Tibial nerve (tissue), 4 donors: ENCODE results near the gene SPSB3. TPM values are rescaled to one million over a fixed set of nuclear protein-coding genes. Genes with fewer than 3 reads are reported as not detected.
"Not testable (repeated sequence)": the region's sequence is repeated elsewhere in the genome, so short reads cannot be mapped to it uniquely, and the experiment has no call there.

Source experiments
- DNase-seq, 2 donors: peaks; one replicate each; pipeline ENCODE4 v3.0.0-alpha.2; 2019; ENCODE audit warnings: low spot score in 2 of 2
- H3K27ac ChIP-seq, 4 donors: fragments of 200-600 bp; sonication (generic) in 3 of 4; one replicate each; pipeline ENCODE4 v1.5.1; 2017 to 2019; ENCODE audit warnings: mild to moderate bottlenecking in 1 of 4
- H3K27me3 ChIP-seq, 2 donors: fragments of 200-600 bp; sonication (generic) in 1 of 2; one replicate each; pipeline versions ENCODE4 v1.5.1 to v1.6.0; 2017 to 2019
- H3K36me3 ChIP-seq, 3 donors: fragments of 200-600 bp; sonication (generic); one replicate each; pipeline ENCODE4 v1.5.1; 2018 to 2019
- H3K4me1 ChIP-seq, 4 donors: fragments of 200-600 bp; sonication (generic) in 3 of 4; one replicate each; pipeline ENCODE4 v1.5.1; 2017 to 2019
- H3K4me3 ChIP-seq, 4 donors: fragments of 200-600 bp; sonication (generic) in 3 of 4; one replicate each; pipeline ENCODE4 v1.5.1; 2017 to 2019; ENCODE audit warnings: mild to moderate bottlenecking in 1 of 4, moderate library complexity in 1 of 4
- H3K9me3 ChIP-seq, 4 donors: fragments of 200-600 bp; sonication (generic) in 3 of 4; one replicate each; pipeline ENCODE4 v1.5.1; 2017 to 2019
- CTCF ChIP-seq, 5 experiments: fragments of 200-600 bp in 3 of 5; fragments of 450-650 bp in 2 of 5; sonication (generic) in 3 of 5; IDR thresholded peaks; one replicate each; pipeline ENCODE4 v1.5.1; 2016 to 2019; ENCODE audit warnings: antibody characterized with exemption in 5 of 5, mild to moderate bottlenecking in 3 of 5, moderate library complexity in 2 of 5
- EP300 ChIP-seq, 2 donors: sonication (generic); formaldehyde crosslinking; IDR thresholded peaks; one replicate each; pipeline ENCODE4 v1.6.1; 2017; ENCODE audit warnings: antibody characterized with exemption in 2 of 2, mild to moderate bottlenecking in 1 of 2
- POLR2A ChIP-seq, 2 donors: fragments of 450-650 bp; IDR thresholded peaks; one replicate each; pipeline ENCODE4 v1.6.1; 2017; ENCODE audit warnings: antibody characterized with exemption in 2 of 2, mild to moderate bottlenecking in 2 of 2, moderate library complexity in 2 of 2
- WGBS, 2 donors: methylation state at CpG; one replicate each; pipeline ENCODE4 v1.1.5; 2018; 5-methylcytosine and 5-hydroxymethylcytosine counted together
- total RNA-seq, 4 donors: library from RNA; depleted of rRNA; stranded (reverse); fragments of >200 nt; gene quantifications; one replicate each; pipeline ENCODE4 v1.1.0, GENCODE V29; 2016

The SPSB3 gene
- total RNA-seq, 4 donors from 2014 or later, result 90.7 to 122 (median 112) TPM

GRCh38 chr16:1809281-1809801 is 27.0 kb upstream of the SPSB3 start:
- Histone ChIP-seq H3K4me1 (peaks cover 0 to 9% (median 0%) of the 10 kb centered on the region in 4 donors), H3K36me3 (peaks cover 0 to 73% (median 12%) of the 10 kb centered on the region in 3 donors), H3K4me3 (no peak overlapping the region), H3K9me3 (no peaks in the 10 kb centered on the region), H3K27ac (no peak overlapping the region), H3K27me3 (no peaks in the 10 kb centered on the region)
- TF ChIP-seq CTCF (IDR thresholded peaks at IDR 0.05) (no peak), EP300 (IDR thresholded peaks at IDR 0.05) (no peak), POLR2A (IDR thresholded peaks at IDR 0.05) (no peak)
- WGBS, 2 donors, result 82 to 88% methylated on average over 15 to 24 of the region's 28 CpGs
- no peak for DNase-seq

GRCh38 chr16:1808691-1809090 is 26.3 kb upstream of the SPSB3 start:
- no peak for DNase-seq
- Histone ChIP-seq H3K36me3 (peaks cover 0 to 69% (median 12%) of the 10 kb centered on the region in 3 donors), H3K4me3 (no peak overlapping the region), H3K4me1 (peaks cover 0 to 9% (median 0%) of the 10 kb centered on the region in 4 donors), H3K27ac (no peak overlapping the region), H3K9me3 (no peaks in the 10 kb centered on the region), H3K27me3 (no peaks in the 10 kb centered on the region)
- WGBS, 2 donors, result 79 to 82% methylated on average over 16 to 18 of the region's 18 CpGs
- TF ChIP-seq EP300 (IDR thresholded peaks at IDR 0.05) (no peak), CTCF (IDR thresholded peaks at IDR 0.05) (no peak), POLR2A (IDR thresholded peaks at IDR 0.05) (no peak)

GRCh38 chr16:1807626-1808025 is 25.3 kb upstream of the SPSB3 start:
- Histone ChIP-seq H3K4me1 (peaks cover 0 to 2% (median 0%) of the 10 kb centered on the region in 4 donors), H3K4me3 (no peak overlapping the region), H3K27me3 (no peaks in the 10 kb centered on the region), H3K36me3 (peaks cover 0 to 58% (median 12%) of the 10 kb centered on the region in 3 donors), H3K27ac (no peak overlapping the region), H3K9me3 (no peaks in the 10 kb centered on the region)
- 75 to 90% methylated on average over 10 of the region's 10 CpGs for WGBS, 2 donors
- TF ChIP-seq CTCF (IDR thresholded peaks at IDR 0.05) (no peak), EP300 (IDR thresholded peaks at IDR 0.05) (no peak), POLR2A (IDR thresholded peaks at IDR 0.05) (no peak)
- DNase-seq, result no peak

- Histone ChIP-seq H3K4me1 (no peaks in the 10 kb centered on the region), H3K4me3 (no peak overlapping the region), H3K27ac (no peak overlapping the region), H3K27me3 (no peaks in the 10 kb centered on the region), H3K36me3 (peaks cover 0 to 17% (median 0%) of the 10 kb centered on the region in 3 donors), H3K9me3 (peaks cover 0 to 15% (median 0%) of the 10 kb centered on the region in 4 donors)
- TF ChIP-seq POLR2A (IDR thresholded peaks at IDR 0.05) (no peak), EP300 (IDR thresholded peaks at IDR 0.05) (no peak), CTCF (IDR thresholded peaks at IDR 0.05) (no peak)
- WGBS, 2 donors, result 81% methylated on average over 10 of the region's 10 CpGs
- no peak for DNase-seq
These were observed 18.3 kb upstream of the SPSB3 start for GRCh38 chr16:1800701-1801100.

GRCh38 chr16:1799263-1799662 is 16.9 kb upstream of the SPSB3 start:
- H3K27me3 ChIP-seq, H3K27ac ChIP-seq, H3K4me3 ChIP-seq, H3K4me1 ChIP-seq, DNase-seq: not testable (repeated sequence)
- Histone ChIP-seq H3K36me3 (peaks cover 0 to 12% (median 0%) of the 10 kb centered on the region in 3 donors), H3K9me3 (peaks cover 0 to 15% (median 0%) of the 10 kb centered on the region in 4 donors)
- 87 to 92% methylated on average over 5 of the region's 5 CpGs for WGBS, 2 donors
